Central memory CD8-positive, alpha-beta T cell (primary cell): ENCODE results near the gene CLDN19.

Source experiments
- ATAC-seq: fragments of 150-1000 bp; cut with Tn5 transposase; replicated peaks from 2 replicates; pipeline ENCODE4 v1.10.0; 2022; ENCODE audit warnings: mild to moderate bottlenecking, moderate FRiP score, moderate number of reproducible peaks; ENCODE audit not compliant: poor library complexity, severe bottlenecking; ENCODE audit errors: extremely low read depth
- DNase-seq, 2 donors: peaks; one replicate each; pipeline ENCODE4 v3.0.0; 2021; ENCODE audit warnings: low spot score in 2 of 2
- H3K27ac Mint-ChIP-seq: one replicate; pipeline ENCODE4 v1.8.0; 2022; ENCODE audit warnings: low read depth, mild to moderate bottlenecking, moderate library complexity, mixed read lengths
- H3K27me3 Mint-ChIP-seq: one replicate; pipeline ENCODE4 v1.8.0; 2022; ENCODE audit warnings: mixed read lengths
- H3K36me3 Mint-ChIP-seq: one replicate; pipeline ENCODE4 v1.8.0; 2022; ENCODE audit warnings: mild to moderate bottlenecking, moderate library complexity, mixed read lengths; ENCODE audit not compliant: insufficient read depth
- H3K4me1 Mint-ChIP-seq: one replicate; pipeline ENCODE4 v1.8.0; 2022; ENCODE audit warnings: mixed read lengths
- H3K4me3 Mint-ChIP-seq: one replicate; pipeline ENCODE4 v1.8.0; 2022; ENCODE audit warnings: mild to moderate bottlenecking, moderate library complexity, mixed read lengths
- H3K9me3 Mint-ChIP-seq: one replicate; pipeline ENCODE4 v1.8.0; 2022; ENCODE audit warnings: mixed read lengths

Gene CLDN19

GRCh38 chr1:42742141-42742540, 2.1 kb upstream of the CLDN19 start:
- Mint-ChIP-seq H3K27me3 (no peaks in the 10 kb centered on the region), H3K9me3 (no peaks in the 10 kb centered on the region), H3K36me3 (peaks cover 8% of the 10 kb centered on the region), H3K4me1 (peaks cover 3% of the 10 kb centered on the region), H3K4me3 (no peak overlapping the region), H3K27ac (no peak overlapping the region)
- no peak for ATAC-seq
- DNase-seq, result no peak

GRCh38 chr1:42741706-42742105, 1.7 kb upstream of the CLDN19 start:
- no peak overlapping the region for H3K27ac Mint-ChIP-seq
- no peak for ATAC-seq
- no peak for DNase-seq
- H3K4me3 Mint-ChIP-seq, result no peak overlapping the region
- H3K9me3 Mint-ChIP-seq, result no peaks in the 10 kb centered on the region
- H3K27me3 Mint-ChIP-seq, result no peaks in the 10 kb centered on the region
- H3K36me3 Mint-ChIP-seq, result peaks cover 8% of the 10 kb centered on the region
- peaks cover 6% of the 10 kb centered on the region for H3K4me1 Mint-ChIP-seq

- no peak for ATAC-seq
- Mint-ChIP-seq H3K4me3 (no peak overlapping the region), H3K9me3 (no peaks in the 10 kb centered on the region), H3K36me3 (peaks cover 6% of the 10 kb centered on the region), H3K4me1 (peaks cover 6% of the 10 kb centered on the region), H3K27me3 (no peaks in the 10 kb centered on the region), H3K27ac (no peak overlapping the region)
- DNase-seq, result no peak
These were observed 980 bp upstream of the CLDN19 start for GRCh38 chr1:42740851-42741580.

- DNase-seq (no peak), ATAC-seq (no peak)
- peaks cover 4% of the 10 kb centered on the region for H3K36me3 Mint-ChIP-seq
- H3K4me3 Mint-ChIP-seq, result no peak overlapping the region
- H3K27me3 Mint-ChIP-seq, result no peaks in the 10 kb centered on the region
- H3K4me1 Mint-ChIP-seq, result peaks cover 6% of the 10 kb centered on the region
- no peaks in the 10 kb centered on the region for H3K9me3 Mint-ChIP-seq
- H3K27ac Mint-ChIP-seq, result no peak overlapping the region
These were observed 1.3 kb downstream of the CLDN19 start for GRCh38 chr1:42738678-42739226.

GRCh38 chr1:42737986-42738677, 1.9 kb downstream of the CLDN19 start:
- Mint-ChIP-seq H3K9me3 (no peaks in the 10 kb centered on the region), H3K27ac (no peak overlapping the region), H3K4me3 (no peak overlapping the region), H3K27me3 (no peaks in the 10 kb centered on the region), H3K36me3 (peaks cover 4% of the 10 kb centered on the region), H3K4me1 (peaks cover 6% of the 10 kb centered on the region)
- ATAC-seq, result no peak
- DNase-seq, result no peak

- no peak overlapping the region for H3K4me3 Mint-ChIP-seq
- no peaks in the 10 kb centered on the region for H3K9me3 Mint-ChIP-seq
- peaks cover 6% of the 10 kb centered on the region for H3K4me1 Mint-ChIP-seq
- DNase-seq (no peak), ATAC-seq (no peak)
- H3K27me3 Mint-ChIP-seq, result no peaks in the 10 kb centered on the region
- H3K36me3 Mint-ChIP-seq, result peaks cover 4% of the 10 kb centered on the region
- H3K27ac Mint-ChIP-seq, result peak overlapping the region; percentile 2
These were observed 2.8 kb downstream of the CLDN19 start for GRCh38 chr1:42737257-42737656.

- DNase-seq, result no peak
- H3K4me1 Mint-ChIP-seq, result peaks cover 6% of the 10 kb centered on the region
- H3K4me3 Mint-ChIP-seq, result no peak overlapping the region
- peaks cover 4% of the 10 kb centered on the region for H3K36me3 Mint-ChIP-seq
- ATAC-seq, result no peak
- H3K27me3 Mint-ChIP-seq, result no peaks in the 10 kb centered on the region
- H3K27ac Mint-ChIP-seq, result peak overlapping the region; percentile 2
- no peaks in the 10 kb centered on the region for H3K9me3 Mint-ChIP-seq
These were observed 3.4 kb downstream of the CLDN19 start for GRCh38 chr1:42736571-42737200.

GRCh38 chr1:42736152-42736551, 3.9 kb downstream of the CLDN19 start:
- peaks cover 6% of the 10 kb centered on the region for H3K4me1 Mint-ChIP-seq
- no peak overlapping the region for H3K4me3 Mint-ChIP-seq
- DNase-seq (no peak), ATAC-seq (no peak)
- H3K36me3 Mint-ChIP-seq, result peaks cover 4% of the 10 kb centered on the region
- no peaks in the 10 kb centered on the region for H3K9me3 Mint-ChIP-seq
- H3K27me3 Mint-ChIP-seq, result no peaks in the 10 kb centered on the region
- no peak overlapping the region for H3K27ac Mint-ChIP-seq

GRCh38 chr1:42735477-42736105, 4.4 kb downstream of the CLDN19 start:
- ATAC-seq, result no peak
- Mint-ChIP-seq H3K4me3 (no peak overlapping the region), H3K27me3 (no peaks in the 10 kb centered on the region), H3K4me1 (peaks cover 6% of the 10 kb centered on the region), H3K9me3 (no peaks in the 10 kb centered on the region), H3K36me3 (peaks cover 4% of the 10 kb centered on the region), H3K27ac (no peak overlapping the region)
- no peak for DNase-seq

- Mint-ChIP-seq H3K36me3 (peaks cover 4% of the 10 kb centered on the region), H3K4me3 (no peak overlapping the region), H3K27ac (no peak overlapping the region), H3K27me3 (no peaks in the 10 kb centered on the region), H3K9me3 (no peaks in the 10 kb centered on the region), H3K4me1 (peaks cover 6% of the 10 kb centered on the region)
- DNase-seq (no peak), ATAC-seq (no peak)
These were observed 5.0 kb downstream of the CLDN19 start for GRCh38 chr1:42735056-42735455.

GRCh38 chr1:42734201-42735035, 5.6 kb downstream of the CLDN19 start:
- Mint-ChIP-seq H3K4me3 (no peak overlapping the region), H3K9me3 (no peaks in the 10 kb centered on the region), H3K27ac (no peak overlapping the region), H3K27me3 (no peaks in the 10 kb centered on the region), H3K36me3 (peaks cover 3% of the 10 kb centered on the region), H3K4me1 (peaks cover 6% of the 10 kb centered on the region)
- DNase-seq (no peak), ATAC-seq (no peak)
